ENCODE data around the gene PPFIA1.
A peak's percentile ranks its signal among the peaks of the same experiment; 100 is the strongest.
"Not testable (repeated sequence)": the region's sequence is repeated elsewhere in the genome, so short reads cannot be mapped to it uniquely, and the experiment has no call there.

PPFIA1 gene

DNA sequence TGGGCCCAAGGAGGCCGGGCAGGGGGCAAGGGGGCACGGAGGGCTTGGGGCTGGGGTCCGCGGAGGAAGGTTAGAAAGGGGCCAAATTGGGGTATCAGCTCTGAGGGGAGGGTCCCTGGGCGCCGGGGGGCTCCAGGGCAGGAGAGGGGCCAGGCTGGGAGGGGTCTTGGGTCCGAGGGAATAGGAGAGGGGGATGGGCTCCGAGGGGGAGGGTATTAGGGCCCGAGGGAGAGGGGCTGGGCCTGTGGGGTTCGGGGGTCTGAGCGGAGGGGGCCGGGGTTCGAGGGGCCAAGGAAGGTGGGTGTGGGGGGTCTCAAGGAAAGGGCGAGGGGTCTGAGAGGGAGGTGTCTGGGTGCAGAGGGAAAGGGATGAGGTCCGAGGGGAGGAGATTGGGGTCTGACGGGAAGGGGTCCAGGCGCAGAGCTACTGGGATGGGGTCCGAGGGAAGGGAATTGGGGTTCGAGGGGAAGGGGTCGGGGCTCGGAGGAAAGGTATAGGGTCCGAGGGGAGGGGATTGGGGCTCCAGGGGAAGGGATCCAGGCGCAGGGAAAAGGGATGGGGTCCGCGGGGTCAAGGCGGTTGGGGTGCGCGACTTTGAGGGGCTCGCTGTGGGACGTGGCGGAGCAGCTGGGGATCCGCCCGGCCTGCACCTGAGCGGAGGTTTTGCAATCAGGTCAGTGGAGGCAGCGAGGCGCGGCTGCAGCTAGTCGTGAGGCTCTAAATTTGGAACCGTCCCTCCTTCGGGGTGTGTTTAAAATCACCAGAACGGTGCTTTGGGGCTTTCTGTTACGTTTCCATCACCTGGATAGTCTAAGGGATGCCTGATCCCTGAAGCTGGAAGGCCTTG, 128.6 kb downstream of the PPFIA1 start:
- DNase-seq: peak in 1 of 2 donors; percentile 22

DNA sequence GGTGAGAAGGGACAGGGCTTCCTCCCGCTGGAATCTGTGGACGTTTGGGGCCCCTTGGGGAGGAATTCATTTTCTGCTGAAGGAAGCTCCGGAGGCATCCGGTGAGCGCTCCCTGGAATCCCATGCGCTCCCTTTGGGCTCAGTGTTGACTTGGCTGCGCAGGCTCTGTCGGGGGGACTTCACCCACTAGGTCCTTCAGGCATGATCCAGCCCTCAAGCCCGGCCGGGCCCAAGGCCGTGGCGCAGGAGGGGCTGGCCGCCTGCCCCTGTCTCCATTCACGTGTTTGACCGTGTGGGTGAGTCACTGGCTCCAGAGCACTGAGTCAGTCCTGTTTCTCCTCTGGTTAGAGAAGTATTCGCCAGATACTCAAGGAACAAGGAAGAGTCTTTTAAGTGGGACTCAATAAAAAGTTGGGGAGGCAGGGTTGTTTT, 129.2 kb downstream of the PPFIA1 start:
- DNase-seq: no peak

DNA sequence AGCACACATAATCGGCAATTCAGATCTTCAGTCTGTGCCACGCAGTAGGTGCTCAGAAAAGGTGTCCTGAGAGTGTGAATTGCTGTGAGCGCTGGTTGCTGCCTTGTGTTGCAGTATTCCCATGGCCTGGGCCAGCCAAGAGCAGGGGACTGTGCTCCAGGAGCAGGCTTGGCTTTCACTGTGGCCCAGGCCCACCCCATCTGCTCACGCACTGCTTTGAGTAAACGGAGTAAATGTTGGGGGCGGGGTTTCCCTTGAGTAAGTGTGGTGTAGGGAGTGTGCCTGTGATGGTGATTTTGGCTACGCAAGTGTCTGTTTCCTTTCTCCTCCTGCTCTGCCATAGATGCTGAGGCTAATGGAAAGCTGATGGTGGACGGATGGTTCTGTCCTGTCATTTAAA, 130.2 kb downstream of the PPFIA1 start:
- no peak for DNase-seq

DNA sequence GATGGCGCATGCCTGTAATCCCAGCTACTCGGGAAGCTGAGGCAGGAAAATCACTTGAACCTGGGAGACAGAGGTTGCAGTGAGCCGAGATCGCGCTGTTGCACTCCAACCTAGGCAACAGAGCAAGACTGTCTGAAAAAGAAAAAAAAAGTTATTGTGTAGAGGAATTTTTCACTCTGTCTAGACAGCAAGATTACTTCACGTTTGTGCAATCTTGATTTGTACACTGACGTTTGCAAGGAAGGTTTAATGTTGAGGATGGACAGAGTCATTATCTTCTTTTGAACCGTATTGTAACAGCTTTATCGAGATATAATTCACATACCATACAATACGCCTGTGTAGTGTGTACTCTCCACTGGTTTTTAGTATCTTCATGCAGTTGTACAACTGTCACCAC, 131.5 kb downstream of the PPFIA1 start:
- no peak for DNase-seq

DNA sequence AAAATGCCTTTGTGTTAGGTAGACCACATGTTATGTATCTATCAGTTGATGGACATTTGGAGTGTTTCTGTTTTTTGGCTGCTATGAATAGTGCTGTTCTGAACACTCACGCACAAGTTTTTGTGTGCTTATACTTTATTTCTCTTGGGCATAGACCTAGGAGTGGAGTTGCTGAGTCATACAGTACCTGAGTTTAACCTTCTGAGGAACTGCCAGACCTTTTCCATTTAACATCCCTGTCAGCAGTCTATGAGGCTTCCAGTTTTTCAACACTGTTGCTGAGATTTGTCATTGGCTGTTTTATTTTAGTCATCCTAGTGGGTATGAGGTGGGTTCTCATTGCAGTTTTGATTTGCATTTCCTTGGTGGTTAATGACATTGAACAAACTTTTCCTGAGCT, 132.2 kb downstream of the PPFIA1 start:
- DNase-seq: no peak

DNA sequence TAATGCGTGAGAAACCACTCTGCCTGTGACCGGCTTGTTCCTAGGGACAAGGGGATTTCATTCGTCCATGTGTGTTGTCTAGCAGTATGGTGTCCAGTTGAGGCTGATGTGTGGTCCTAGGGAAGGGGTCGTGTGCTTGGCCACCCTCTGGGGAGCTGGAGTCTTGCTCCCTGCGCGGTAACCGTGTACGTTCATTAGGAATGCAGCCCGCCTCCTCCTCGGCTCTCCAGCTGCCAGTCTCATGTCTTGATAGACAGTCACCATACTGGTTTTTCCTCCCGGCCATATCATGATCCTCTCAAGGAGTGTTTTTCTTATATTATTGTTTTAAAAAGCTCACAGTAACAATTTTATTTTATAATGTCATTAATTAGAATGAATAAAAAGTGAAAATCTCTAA, 133.8 kb downstream of the PPFIA1 start:
- DNase-seq: no peak

DNA sequence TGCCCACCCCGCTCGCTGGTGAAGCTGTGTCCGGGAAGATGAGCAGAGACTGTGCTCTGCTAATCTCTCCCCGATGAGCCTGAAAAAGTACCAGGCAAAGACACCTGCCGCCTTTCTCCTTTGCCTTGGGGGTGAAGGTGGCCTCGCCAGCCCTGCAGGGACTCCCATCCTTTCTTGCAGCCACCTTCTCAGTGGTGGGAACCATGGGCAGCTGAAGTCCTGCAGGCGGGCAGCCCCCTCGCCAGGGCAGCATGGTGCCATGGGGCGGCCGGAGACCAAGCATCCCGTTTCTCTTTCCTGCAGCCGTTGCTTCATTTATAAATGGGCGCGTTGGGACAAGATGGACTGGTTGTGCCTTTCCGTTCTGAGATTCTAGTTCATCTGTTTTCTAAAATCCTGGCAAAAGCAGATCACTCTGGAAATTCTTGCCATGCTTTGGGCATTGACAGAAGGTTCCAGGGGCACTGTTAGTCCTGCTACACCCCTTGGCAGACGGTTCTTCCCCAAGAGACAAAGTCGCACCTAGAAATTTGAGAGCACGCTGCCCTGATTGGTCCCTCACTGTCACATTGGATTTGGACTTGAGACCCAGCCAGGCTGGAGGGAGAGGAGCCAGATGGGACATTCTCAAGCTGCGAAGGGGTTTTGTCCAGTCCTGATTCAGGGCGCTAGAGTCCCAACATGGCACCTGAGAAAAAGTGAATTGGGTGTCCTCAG, 135.3 kb downstream of the PPFIA1 start:
- no peak for DNase-seq

DNA sequence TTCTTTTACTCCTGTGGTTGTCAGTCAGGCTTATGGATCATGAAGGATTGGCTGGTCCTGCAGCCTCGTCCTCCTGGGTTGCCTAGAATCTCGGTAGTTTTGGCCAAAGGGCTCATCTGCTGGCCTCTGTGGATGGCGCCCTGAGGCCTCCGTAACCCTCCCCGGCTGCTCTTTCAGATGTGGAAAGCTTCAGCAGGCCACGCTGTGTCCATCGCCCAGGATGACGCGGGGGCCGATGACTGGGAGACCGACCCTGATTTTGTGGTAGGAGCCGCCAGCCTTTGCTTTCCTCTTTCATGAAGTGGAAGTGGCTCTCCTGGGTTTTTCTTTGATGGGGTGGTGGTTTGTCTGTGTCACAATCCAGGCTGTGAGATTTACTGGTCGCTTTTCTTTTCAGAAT, 136.6 kb downstream of the PPFIA1 start:
- DNase-seq: no peak

DNA sequence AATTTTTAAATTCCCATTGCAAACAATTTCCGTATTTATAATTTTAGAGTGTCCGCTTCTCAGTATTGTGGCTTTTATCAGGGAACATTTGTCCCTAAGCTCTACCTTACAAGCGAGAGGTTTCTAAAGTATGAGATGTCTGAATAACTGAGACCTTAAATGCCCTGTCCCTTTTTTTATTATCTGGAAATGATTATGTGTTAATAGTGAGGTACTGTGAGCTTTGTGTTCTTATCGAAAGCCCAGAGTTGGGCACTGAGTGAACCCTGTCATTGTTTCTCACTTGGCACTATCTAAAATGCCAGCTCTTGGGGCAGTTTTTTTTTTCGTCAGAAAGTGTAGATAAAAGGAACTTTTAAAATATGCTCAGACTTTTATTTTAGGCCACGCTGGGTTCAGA, 137.3 kb downstream of the PPFIA1 start:
- no peak for DNase-seq

DNA sequence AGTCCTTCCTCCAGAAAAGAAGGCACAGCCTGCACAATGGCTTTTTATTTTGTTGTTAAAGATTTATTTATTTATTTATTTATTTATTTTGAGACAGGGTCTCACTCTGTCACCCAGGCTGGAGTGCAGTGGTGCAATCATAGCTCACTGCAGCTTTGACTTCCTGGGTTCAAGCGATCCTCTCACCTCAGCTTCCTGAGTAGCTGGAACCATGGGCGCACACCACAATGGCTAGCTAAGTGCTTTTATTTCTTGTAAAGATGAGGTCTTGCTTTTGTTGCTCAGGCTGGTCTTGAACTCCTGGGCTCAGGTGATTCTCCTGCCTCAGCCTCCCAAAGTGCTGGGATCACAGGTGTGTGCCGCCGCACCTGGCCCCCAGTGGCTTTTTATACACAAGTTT, 137.8 kb downstream of the PPFIA1 start:
- DNase-seq: not testable (repeated sequence)

DNA sequence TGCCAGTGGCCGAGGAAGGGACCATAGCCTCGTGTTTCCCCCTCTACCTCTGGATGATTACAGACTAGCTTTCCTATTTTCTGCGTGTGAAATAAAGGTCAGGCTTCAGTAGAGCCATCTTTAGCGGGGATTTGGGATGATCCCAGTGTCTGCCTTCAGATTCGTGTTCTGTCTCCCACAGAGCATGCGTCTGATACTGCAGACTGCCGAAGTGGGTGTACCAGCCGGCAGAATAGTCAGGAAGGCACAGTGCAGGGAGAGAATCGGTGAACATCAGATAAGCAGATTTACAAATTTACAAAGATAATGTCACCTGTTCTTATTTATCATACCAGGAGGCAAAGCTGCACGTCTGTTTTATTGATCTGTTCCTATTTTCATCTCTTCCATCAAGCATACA, 138.9 kb downstream of the PPFIA1 start:
- DNase-seq: no peak

DNA sequence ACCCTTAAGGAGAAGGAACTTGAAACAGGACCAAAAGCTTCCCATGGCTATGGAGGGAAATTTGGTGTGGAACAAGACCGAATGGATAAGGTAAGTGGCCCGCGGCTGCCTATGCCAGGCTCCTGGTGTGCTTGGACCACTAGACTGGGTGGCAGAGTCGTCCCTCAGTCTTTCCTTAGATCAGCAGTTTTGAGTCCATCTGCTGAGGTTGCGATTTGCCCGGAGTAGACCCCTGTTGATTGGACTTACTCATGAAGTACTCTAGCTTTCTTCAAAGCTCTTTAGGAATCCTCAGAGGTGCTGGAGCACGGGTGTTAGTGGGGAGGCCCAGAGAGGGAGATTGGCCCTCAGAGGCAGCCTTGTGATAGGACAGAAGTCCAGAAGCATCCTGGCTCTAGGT, 139.4 kb downstream of the PPFIA1 start:
- no peak for DNase-seq

DNA sequence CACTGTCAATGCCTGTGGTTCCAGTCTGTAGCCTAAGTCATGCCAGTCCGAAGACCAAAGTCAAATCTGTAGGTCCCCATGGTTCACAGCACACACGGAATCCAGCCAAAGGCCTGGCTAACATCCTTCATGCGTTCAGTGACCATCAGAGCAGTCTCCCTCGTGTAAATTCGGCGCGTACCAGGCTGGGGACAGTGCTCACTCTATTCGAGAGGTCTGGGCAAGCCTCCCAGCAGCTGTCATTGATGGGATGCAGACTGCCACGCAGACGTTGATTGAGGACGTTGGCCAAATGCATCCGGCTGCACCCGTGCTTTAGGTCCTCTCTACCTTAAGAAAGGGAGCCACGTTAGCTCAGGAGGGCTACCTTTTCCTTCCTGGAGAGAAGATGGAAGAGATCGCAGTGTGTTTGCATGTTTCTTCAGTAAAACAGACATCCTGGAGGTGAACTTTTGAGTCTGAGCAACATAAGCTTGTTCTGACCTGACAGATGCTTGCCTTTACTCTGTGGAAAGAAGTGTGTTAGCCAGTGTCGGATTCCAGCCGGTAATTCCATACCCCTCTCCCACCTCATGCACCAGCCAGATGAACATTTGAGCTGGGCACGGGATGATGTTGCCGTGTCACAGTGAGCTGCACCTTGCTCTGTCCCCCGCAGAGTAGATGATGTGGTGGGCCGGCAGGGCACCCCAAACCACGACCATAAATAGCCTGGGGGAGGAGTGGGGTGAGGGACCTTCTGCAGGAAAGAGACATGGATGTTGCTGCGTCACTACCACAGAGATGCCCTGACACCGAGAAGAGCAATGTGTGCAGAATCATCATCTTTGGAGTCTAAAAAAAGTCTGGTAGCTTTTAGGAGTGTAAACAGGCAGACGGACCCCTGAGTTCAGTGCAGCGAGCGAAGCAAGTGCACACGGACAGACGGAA, 140.1 kb downstream of the PPFIA1 start:
- no peak for DNase-seq

DNA sequence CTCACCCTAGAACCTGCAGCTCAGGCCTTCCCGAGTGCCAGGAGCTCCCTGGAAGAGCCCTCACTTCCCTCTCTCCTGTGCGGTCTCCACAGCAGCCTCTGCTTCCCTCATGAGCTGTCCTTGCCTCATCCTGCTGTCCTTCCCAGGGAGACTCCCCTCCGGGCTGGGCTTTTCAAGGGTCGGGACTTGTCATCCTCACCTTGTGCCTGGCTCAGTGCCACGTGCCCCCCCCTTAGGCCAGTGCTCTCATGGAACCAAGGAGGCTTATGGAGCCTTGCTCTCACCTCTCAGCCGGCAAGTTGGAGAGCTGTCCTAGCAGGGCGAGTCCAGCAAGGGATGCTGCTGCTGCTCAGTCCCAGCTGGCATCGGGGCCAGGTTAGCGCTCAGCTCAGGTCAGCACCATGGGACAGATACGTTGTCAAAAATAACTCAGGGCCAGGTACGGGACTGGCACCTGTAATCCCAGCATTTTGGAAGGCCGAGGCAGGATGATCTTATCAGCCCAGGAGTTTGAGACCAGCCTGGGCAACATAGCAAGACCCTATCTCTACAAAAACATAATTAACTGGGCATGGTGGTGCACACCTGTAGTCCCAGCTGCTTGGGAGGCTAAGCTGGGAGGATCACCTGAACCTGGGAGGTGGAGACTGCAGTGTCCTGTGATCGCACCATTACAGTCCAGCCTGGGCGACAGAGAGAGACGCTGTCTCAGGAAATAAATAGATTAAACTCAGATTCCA, 141.4 kb downstream of the PPFIA1 start:
- DNase-seq: no peak

DNA sequence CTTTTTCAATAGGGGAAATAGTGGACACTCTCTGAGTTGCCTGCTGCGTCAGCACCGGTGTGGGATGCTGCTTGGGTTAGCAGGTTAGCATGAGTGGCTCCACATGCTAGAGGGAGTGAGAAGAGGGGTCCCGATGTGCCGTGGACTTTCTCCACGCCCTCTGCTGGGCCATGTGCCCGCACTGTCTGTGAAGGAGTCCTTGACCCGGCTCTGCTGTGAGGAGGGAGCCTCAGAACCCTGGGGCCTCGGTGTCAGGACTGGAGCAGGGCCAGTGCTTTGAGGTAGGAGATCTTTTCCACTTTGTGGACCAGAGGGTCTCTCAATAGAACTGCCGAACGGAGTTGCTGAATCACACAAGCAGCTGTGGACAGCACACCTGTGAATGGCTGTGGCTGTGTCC, 142.7 kb downstream of the PPFIA1 start:
- DNase-seq: no peak

DNA sequence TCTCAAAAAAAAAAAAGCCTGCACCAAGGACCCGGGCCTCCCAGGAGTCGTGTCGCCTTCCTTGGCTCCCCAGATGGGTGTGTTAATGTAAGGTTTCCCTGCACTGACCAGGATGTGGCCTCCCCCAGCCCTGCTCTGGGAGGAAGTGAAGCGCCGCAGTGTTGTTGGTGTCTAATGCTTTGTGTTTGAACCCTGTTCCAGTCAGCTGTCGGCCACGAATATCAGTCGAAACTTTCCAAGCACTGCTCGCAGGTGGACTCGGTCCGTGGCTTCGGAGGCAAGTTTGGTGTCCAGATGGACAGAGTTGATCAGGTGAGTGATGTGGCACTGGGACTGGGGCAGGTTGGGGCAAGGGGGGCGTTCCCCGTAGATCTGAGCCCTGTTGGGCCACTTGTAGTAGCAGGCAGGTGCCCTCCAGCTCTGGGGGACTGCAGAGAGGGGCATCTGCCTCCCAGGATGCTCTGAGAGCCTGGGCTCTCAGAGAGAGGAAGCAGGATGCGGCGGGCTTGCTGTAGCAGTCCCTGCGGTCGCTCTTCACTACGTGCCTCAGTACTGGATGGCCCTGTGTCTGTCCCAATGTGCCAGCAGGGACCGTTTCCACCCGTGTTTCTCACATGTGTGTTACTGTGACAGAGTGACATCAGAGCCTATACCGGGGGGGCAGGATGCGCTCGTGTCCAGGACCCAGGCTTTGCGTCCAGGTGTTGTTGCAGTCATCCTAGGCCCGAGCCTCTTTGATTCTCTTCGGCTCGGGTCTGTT, 144.0 kb downstream of the PPFIA1 start:
- no peak for DNase-seq

DNA sequence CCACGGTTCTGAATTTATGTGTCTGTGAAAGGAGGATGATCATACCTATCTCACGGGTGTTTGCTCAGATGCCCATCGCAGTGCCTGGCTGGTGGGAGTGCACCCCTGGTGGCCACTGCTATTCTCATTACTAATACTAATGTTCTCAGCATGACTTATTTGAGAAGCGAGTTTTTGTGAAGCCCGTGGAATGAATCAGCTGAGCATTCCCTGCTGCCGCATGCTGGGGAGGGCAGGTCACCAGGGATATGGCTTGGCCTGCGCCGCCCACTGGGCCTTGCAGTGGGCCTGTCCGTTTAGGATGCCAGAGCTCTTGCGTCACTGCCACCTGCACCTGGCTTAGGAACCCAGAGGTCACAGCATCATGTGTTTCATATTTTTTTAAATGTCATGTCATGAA, 144.7 kb downstream of the PPFIA1 start:
- DNase-seq: no peak

DNA sequence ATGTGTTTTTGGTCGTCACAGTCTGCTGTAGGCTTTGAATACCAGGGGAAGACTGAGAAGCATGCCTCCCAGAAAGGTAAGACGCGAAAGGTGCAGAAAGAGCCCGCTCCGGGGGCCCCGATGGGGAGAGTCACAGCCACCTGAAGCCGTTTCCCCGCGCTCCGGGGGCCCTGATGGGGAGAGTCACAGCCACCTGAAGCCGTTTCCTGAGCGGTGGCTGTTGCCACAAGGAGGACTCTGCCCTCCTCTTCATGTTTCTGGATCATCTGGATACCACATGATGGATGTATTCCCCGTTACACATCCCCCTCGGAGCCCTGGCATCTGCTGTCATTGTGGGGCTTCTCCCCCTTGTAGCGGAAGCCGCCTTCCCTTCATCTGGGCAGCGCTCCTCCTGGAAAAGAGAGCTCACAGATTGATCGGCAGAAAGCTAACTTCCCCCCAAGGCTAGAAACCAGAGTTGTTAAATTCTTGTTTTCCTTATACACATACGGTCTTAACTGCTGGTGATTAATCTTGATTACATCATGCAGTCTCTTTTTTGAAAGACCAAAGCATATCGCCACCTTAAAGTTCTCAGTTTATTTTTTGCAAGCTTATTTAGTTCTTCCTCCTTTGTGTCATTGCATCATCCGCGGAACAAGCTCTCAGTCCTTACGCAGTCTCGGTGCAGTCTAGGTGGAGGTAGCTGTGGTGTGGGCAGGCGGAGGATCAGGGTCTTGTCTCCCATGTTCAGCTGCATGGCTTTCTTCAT, 145.3 kb downstream of the PPFIA1 start:
- DNase-seq: no peak

DNA sequence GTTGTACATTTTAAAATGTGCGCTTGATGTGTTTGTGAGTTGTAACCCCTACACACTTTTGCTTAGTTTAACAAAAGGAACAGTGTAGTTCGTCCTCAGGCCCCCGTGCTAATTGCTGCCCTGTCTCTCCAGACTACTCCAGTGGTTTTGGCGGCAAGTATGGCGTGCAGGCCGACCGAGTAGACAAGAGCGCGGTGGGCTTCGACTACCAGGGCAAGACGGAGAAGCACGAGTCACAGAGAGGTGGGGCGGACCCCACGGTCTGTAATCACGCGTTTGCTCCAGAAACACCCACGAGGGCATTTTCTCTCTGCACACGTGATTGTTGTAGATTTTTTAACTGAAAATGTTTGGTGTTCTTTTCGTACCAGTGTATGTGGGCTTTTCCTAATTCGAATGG, 146.4 kb downstream of the PPFIA1 start:
- no peak for DNase-seq

DNA sequence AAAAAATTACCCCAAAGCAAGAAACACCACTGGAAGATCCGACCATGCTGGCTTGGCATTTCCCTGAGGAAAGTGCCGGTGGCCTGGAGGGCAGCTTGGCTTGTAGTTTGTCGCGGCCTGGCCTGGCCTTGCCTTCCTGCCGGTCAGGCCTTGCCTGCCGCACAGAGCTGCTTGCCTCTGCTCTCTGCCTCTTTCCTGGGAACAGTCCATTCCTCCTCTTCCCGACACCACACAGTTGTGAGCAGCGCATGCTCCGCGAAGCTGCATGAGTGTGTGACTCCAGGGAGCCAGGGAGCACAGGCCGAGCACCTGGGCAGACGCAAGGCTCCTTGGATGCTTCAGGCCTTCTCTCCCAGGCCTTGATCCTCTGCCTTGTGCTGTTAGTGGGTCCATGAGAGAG, 147.6 kb downstream of the PPFIA1 start:
- DNase-seq: no peak

All from stimulated activated CD4-positive, alpha-beta T cell treated with anti-CD3 and anti-CD28 coated beads, Interleukin-2, amount 100 ng/mL, for 24 hours (primary cell).